ENCODE results near the gene ITGAL.

- no peak for TF ChIP-seq CTCF (conservative IDR thresholded peaks at IDR 0.05; ENCODE audit: low read length)
- no peak for TF ChIP-seq EZH2phosphoT487 (IDR thresholded peaks at IDR 0.05; ENCODE audit: borderline replicate concordance, low read depth, low read length)
Measured at GRCh38 chr16:30555315-30556124, 83.0 kb downstream of the ITGAL start.

All from OCI-LY7 (cell line).